ENCODE measurements around the gene PHTF1.
"Not testable (repeated sequence)": the region's sequence is repeated elsewhere in the genome, so short reads cannot be mapped to it uniquely, and the experiment has no call there.

PHTF1 gene

GRCh38 chr1:113718621-113719020 lies 40.7 kb downstream of the PHTF1 start:
- not testable (repeated sequence) for DNase-seq (ENCODE audit: low read depth)

GRCh38 chr1:113717506-113717905 lies 41.8 kb downstream of the PHTF1 start:
- not testable (repeated sequence) for DNase-seq (ENCODE audit: low read depth)

- no peak for DNase-seq (ENCODE audit: low read depth)
Measured at GRCh38 chr1:113714606-113715269, 44.5 kb downstream of the PHTF1 start.

- no peak for DNase-seq (ENCODE audit: low read depth)
Measured at GRCh38 chr1:113701429-113701828, 57.9 kb downstream of the PHTF1 start.

GRCh38 chr1:113694910-113695309 lies 64.4 kb downstream of the PHTF1 start:
- no peak for DNase-seq (ENCODE audit: low read depth)

- DNase-seq (ENCODE audit: low read depth), result no peak
Measured at GRCh38 chr1:113692824-113693431, 66.4 kb downstream of the PHTF1 start.

- DNase-seq (ENCODE audit: low read depth), result no peak
Measured at GRCh38 chr1:113692342-113692741, 66.9 kb downstream of the PHTF1 start.

- DNase-seq (ENCODE audit: low read depth), result no peak
Measured at GRCh38 chr1:113691184-113691583, 68.1 kb downstream of the PHTF1 start.

GRCh38 chr1:113686891-113687618 lies 72.2 kb downstream of the PHTF1 start:
- DNase-seq (ENCODE audit: low read depth), result no peak

GRCh38 chr1:113684153-113684541 lies 75.1 kb downstream of the PHTF1 start:
- no peak for DNase-seq (ENCODE audit: low read depth)

GRCh38 chr1:113683384-113684152 lies 75.7 kb downstream of the PHTF1 start:
- no peak for DNase-seq (ENCODE audit: low read depth)

GRCh38 chr1:113681596-113682337 lies 77.5 kb downstream of the PHTF1 start:
- no peak for DNase-seq (ENCODE audit: low read depth)

GRCh38 chr1:113678159-113678469 lies 81.2 kb downstream of the PHTF1 start:
- DNase-seq (ENCODE audit: low read depth), result no peak

- DNase-seq (ENCODE audit: low read depth), result no peak
Measured at GRCh38 chr1:113677250-113678158, 81.8 kb downstream of the PHTF1 start.

GRCh38 chr1:113676524-113676923 lies 82.8 kb downstream of the PHTF1 start:
- no peak for DNase-seq (ENCODE audit: low read depth)

GRCh38 chr1:113675302-113675701 lies 84.0 kb downstream of the PHTF1 start:
- no peak for DNase-seq (ENCODE audit: low read depth)

- DNase-seq (ENCODE audit: low read depth), result no peak
Measured at GRCh38 chr1:113674591-113674990, 84.7 kb downstream of the PHTF1 start.

GRCh38 chr1:113672491-113672890 lies 86.8 kb downstream of the PHTF1 start:
- no peak for DNase-seq (ENCODE audit: low read depth)

GRCh38 chr1:113670650-113671049 lies 88.6 kb downstream of the PHTF1 start:
- no peak for DNase-seq (ENCODE audit: low read depth)

- no peak for DNase-seq (ENCODE audit: low read depth)
Measured at GRCh38 chr1:113669988-113670387, 89.3 kb downstream of the PHTF1 start.

GRCh38 chr1:113666126-113666525 lies 93.2 kb downstream of the PHTF1 start:
- no peak for DNase-seq (ENCODE audit: low read depth)

Measured in T-helper 22 cell (primary cell).